Neural progenitor cell (in vitro differentiated cells): Measurements from ENCODE around the gene MITD1. TPM values are rescaled to one million over a fixed set of nuclear protein-coding genes. Genes with fewer than 3 reads are reported as not detected.

ENCODE experiments used
- DNase-seq: peaks from one replicate; pipeline ENCODE4 v3.0.0-alpha.2; 2016; ENCODE audit warnings: low spot score
- H2AFZ ChIP-seq: fragments of 200-600 bp; sonication (generic); replicated peaks from 2 replicates; pipeline ENCODE4 v1.6.1; 2016; ENCODE audit warnings: antibody characterized with exemption
- H3F3A ChIP-seq: fragments of 200-600 bp; sonication (generic); 2 replicates; pipeline ENCODE4 v1.6.1; 2016; ENCODE audit warnings: antibody characterized with exemption, low read depth
- H3K27ac ChIP-seq: fragments of 200-600 bp; sonication (generic); 2 replicates; pipeline ENCODE4 v1.5.1; 2016; ENCODE audit warnings: mild to moderate bottlenecking
- H3K27me3 ChIP-seq: fragments of 200-600 bp; sonication (generic); 2 replicates; pipeline ENCODE4 v1.6.1; 2016; ENCODE audit warnings: mild to moderate bottlenecking, moderate library complexity
- H3K36me3 ChIP-seq: fragments of 200-600 bp; sonication (generic); 2 replicates; pipeline ENCODE4 v1.5.1; 2016
- H3K4me1 ChIP-seq: fragments of 200-600 bp; sonication (generic); 2 replicates; pipeline ENCODE4 v1.6.1; 2016; ENCODE audit warnings: mixed run types
- H3K4me2 ChIP-seq: fragments of 200-600 bp; sonication (generic); 2 replicates; pipeline ENCODE4 v1.6.1; 2016
- H3K4me3 ChIP-seq: fragments of 200-600 bp; sonication (generic); 2 replicates; pipeline ENCODE4 v1.5.1; 2016
- H3K79me2 ChIP-seq: fragments of 200-600 bp; sonication (generic); 2 replicates; pipeline ENCODE4 v1.6.1; 2016; ENCODE audit warnings: low read depth
- H3K9ac ChIP-seq: fragments of 200-600 bp; sonication (generic); 2 replicates; pipeline ENCODE4 v1.6.1; 2016
- H3K9me3 ChIP-seq: fragments of 200-600 bp; sonication (generic); 2 replicates; pipeline ENCODE4 v1.5.1; 2016; ENCODE audit warnings: low read depth
- H4K20me1 ChIP-seq: fragments of 200-600 bp; sonication (generic); 2 replicates; pipeline ENCODE4 v1.6.1; 2016; ENCODE audit warnings: low read depth
- H3K27ac Mint-ChIP-seq: 3 replicates; pipeline ENCODE4 v1.8.0; 2021; ENCODE audit warnings: mixed read lengths
- H3K27me3 Mint-ChIP-seq: 2 replicates; pipeline ENCODE4 v1.8.0; 2022; ENCODE audit warnings: low read depth, mild to moderate bottlenecking, inconsistent platforms, moderate library complexity, mixed read lengths; ENCODE audit not compliant: insufficient read depth
- H3K36me3 Mint-ChIP-seq: 3 replicates; pipeline ENCODE4 v1.8.0; 2021; ENCODE audit warnings: mixed read lengths
- H3K4me1 Mint-ChIP-seq: 3 replicates; pipeline ENCODE4 v1.8.0; 2021; ENCODE audit warnings: mixed read lengths
- H3K4me3 Mint-ChIP-seq: 3 replicates; pipeline ENCODE4 v1.8.0; 2021; ENCODE audit warnings: mild to moderate bottlenecking, moderate library complexity, mixed read lengths
- H3K9me3 Mint-ChIP-seq: 3 replicates; pipeline ENCODE4 v1.8.0; 2020; ENCODE audit warnings: mixed read lengths
- EZH2 ChIP-seq: fragments of 200-600 bp; sonication (generic); IDR thresholded peaks from 2 replicates; pipeline ENCODE4 v1.6.1; 2017; ENCODE audit warnings: antibody characterized with exemption, mild to moderate bottlenecking, moderate library complexity
- EZH2phosphoT487 ChIP-seq: fragments of 200-600 bp; sonication (generic); IDR thresholded peaks from 2 replicates; pipeline ENCODE4 v1.6.1; 2017; ENCODE audit warnings: antibody characterized with exemption
- total RNA-seq: library from RNA; depleted of rRNA; stranded (reverse); fragments of >200 nt; gene quantifications from 2 replicates; pipeline ENCODE4 v1.2.3, GENCODE V29; 2015; ENCODE audit warnings: low replicate concordance
- TF ChIP-seq, protein P1 (sequence below): fragments of 200-600 bp; sonication (generic); IDR thresholded peaks from 2 replicates; pipeline ENCODE4 v1.5.1; 2017; ENCODE audit warnings: antibody characterized with exemption, mild to moderate bottlenecking

Gene MITD1
- total RNA-seq, 1 donor from 2014 or later = 82.3 TPM

DNA sequence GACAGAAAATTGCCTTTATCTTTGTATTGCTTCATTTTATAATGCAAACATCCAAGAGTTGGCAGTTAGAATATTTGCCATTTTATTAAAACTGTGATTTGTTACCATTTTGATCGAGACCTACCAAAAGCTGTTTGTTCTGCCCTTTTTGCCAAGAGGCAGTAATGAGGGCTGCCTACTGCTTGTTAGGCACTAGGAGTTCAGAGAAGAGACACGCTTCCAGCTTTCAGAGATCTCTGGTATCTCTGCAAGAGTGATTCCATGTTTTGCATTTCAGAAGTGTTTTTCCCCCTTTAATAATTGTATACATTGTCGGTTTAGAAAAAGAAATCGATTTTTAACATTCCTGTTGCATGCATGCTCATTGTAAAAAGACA, 754 bp upstream of the MITD1 start:
- Histone ChIP-seq H3K79me2 (peaks cover 82% of the 10 kb centered on the region), H3K4me1 (peaks cover 15% of the 10 kb centered on the region), H3F3A (peaks cover 12% of the 10 kb centered on the region), H3K27ac (peak overlapping the region; percentile 68), H3K27me3 (no peaks in the 10 kb centered on the region), H3K4me2 (peak overlapping the region; percentile 87), H3K9ac (peak overlapping the region; percentile 73), H3K9me3 (no peaks in the 10 kb centered on the region), H3K36me3 (no peaks in the 10 kb centered on the region), H3K4me3 (peak overlapping the region; percentile 88), H2AFZ (no peak overlapping the region), H4K20me1 (peaks cover 5% of the 10 kb centered on the region)
- no peak for TF ChIP-seq EZH2
- TF ChIP-seq, protein P1, sequence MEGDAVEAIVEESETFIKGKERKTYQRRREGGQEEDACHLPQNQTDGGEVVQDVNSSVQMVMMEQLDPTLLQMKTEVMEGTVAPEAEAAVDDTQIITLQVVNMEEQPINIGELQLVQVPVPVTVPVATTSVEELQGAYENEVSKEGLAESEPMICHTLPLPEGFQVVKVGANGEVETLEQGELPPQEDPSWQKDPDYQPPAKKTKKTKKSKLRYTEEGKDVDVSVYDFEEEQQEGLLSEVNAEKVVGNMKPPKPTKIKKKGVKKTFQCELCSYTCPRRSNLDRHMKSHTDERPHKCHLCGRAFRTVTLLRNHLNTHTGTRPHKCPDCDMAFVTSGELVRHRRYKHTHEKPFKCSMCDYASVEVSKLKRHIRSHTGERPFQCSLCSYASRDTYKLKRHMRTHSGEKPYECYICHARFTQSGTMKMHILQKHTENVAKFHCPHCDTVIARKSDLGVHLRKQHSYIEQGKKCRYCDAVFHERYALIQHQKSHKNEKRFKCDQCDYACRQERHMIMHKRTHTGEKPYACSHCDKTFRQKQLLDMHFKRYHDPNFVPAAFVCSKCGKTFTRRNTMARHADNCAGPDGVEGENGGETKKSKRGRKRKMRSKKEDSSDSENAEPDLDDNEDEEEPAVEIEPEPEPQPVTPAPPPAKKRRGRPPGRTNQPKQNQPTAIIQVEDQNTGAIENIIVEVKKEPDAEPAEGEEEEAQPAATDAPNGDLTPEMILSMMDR = no peak
- TF ChIP-seq EZH2phosphoT487 = no peak
- Mint-ChIP-seq H3K4me1 (peaks cover 25% of the 10 kb centered on the region), H3K36me3 (no peaks in the 10 kb centered on the region), H3K27me3 (no peaks in the 10 kb centered on the region), H3K4me3 (peak overlapping the region; percentile 100), H3K9me3 (no peaks in the 10 kb centered on the region), H3K27ac (peak overlapping the region; percentile 82)
- peak; percentile 27 for DNase-seq

DNA sequence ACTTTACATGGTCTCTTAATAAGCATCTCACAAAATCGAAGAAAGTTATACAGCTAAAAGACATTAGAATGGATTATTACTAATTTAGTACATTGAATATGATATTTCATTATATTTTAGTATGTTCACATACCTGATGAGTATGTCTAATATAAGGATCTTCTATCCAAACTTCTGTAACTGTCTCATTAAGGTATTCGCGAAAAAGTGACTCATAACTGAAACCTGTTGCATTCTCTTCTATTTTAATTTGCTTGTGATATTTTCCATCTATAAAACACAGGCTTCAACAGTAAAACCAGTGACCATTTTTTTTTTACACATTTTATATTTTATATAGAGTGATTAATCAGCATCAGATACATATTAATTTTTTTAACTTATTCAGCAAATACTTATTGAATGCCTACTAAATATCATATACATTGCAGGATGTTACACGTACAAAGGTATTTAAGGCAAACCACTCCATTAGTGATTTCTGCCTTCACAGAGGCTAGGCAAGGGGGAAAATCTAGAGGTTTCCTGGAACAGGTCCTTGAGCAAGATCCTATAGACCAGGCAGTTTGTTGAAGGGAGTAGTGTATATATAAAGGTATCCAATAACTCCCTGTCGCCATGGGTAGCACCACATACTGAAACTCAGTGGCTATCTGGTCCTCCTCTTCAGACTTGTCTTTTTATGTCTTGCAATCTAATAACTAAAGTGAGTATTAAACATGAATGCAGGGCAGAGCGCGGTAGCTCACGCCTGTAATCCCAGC, 9.3 kb downstream of the MITD1 start:
- Mint-ChIP-seq H3K27me3 (no peaks in the 10 kb centered on the region), H3K9me3 (no peaks in the 10 kb centered on the region), H3K27ac (no peak overlapping the region), H3K4me3 (no peak overlapping the region), H3K36me3 (no peaks in the 10 kb centered on the region), H3K4me1 (no peaks in the 10 kb centered on the region)
- Histone ChIP-seq H3K4me2 (no peak overlapping the region), H3K27me3 (no peaks in the 10 kb centered on the region), H3K4me1 (no peaks in the 10 kb centered on the region), H3F3A (no peaks in the 10 kb centered on the region), H3K27ac (no peak overlapping the region), H3K36me3 (peaks cover 8% of the 10 kb centered on the region), H4K20me1 (no peaks in the 10 kb centered on the region), H2AFZ (no peak overlapping the region), H3K9ac (no peak overlapping the region), H3K79me2 (peaks cover 6% of the 10 kb centered on the region), H3K9me3 (no peaks in the 10 kb centered on the region), H3K4me3 (no peak overlapping the region)
- TF ChIP-seq, protein P1 = no peak
- TF ChIP-seq EZH2 (no peak), EZH2phosphoT487 (no peak)
- DNase-seq = no peak

DNA sequence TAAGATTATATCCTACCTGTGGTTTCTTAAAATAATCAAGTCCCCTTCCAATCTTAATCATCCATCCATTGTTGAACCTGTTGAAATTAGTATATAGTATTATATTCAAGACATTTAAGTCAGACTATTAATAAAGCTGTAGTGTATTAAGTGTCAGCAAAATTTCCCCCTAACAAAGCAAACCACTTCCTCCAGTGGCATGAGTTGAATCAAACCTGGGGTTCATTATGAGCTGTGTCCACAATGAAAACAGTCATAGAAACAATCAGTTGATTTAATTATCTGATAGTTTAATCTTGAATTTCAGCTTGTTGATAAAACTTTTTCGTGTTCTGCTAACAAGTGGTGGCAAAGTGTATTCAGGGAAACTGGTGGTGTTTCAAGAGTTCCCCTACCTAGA, 11.3 kb downstream of the MITD1 start:
- TF ChIP-seq EZH2 (no peak), EZH2phosphoT487 (no peak)
- TF ChIP-seq, protein P1 = no peak
- Histone ChIP-seq H3K79me2 (no peaks in the 10 kb centered on the region), H3K4me3 (no peak overlapping the region), H3K9me3 (no peaks in the 10 kb centered on the region), H3K4me2 (no peak overlapping the region), H3K27ac (no peak overlapping the region), H4K20me1 (no peaks in the 10 kb centered on the region), H3K27me3 (no peaks in the 10 kb centered on the region), H3K9ac (no peak overlapping the region), H3K36me3 (peaks cover 8% of the 10 kb centered on the region), H2AFZ (no peak overlapping the region), H3K4me1 (no peaks in the 10 kb centered on the region), H3F3A (no peaks in the 10 kb centered on the region)
- DNase-seq = no peak
- Mint-ChIP-seq H3K4me1 (no peaks in the 10 kb centered on the region), H3K27ac (no peak overlapping the region), H3K27me3 (no peaks in the 10 kb centered on the region), H3K9me3 (no peaks in the 10 kb centered on the region), H3K36me3 (no peaks in the 10 kb centered on the region), H3K4me3 (no peak overlapping the region)
